Skeletal muscle tissue (tissue), 4 donors: ENCODE results near the gene TIMM17B. TPM values are rescaled to one million over a fixed set of nuclear protein-coding genes. Genes with fewer than 3 reads are reported as not detected.

Experiments used
- H3K27ac ChIP-seq: one replicate; pipeline ENCODE4 v1.7.0; 2013; ENCODE audit warnings: mild to moderate bottlenecking, low read depth, low read length, inconsistent platforms
- H3K27me3 ChIP-seq, 3 donors: one replicate each; pipeline ENCODE4 v1.7.0; 2013; ENCODE audit warnings: low read length in 3 of 3; ENCODE audit not compliant: control insufficient read depth in 3 of 3, insufficient read depth in 3 of 3
- H3K36me3 ChIP-seq, 3 donors: one replicate each; pipeline ENCODE4 v1.7.0; 2013; ENCODE audit warnings: low read length in 3 of 3; ENCODE audit not compliant: control insufficient read depth in 3 of 3, insufficient read depth in 3 of 3
- H3K4me1 ChIP-seq, 3 donors: one replicate each; pipeline ENCODE4 v1.7.0; 2013; ENCODE audit warnings: low read length in 3 of 3, mild to moderate bottlenecking in 3 of 3; ENCODE audit not compliant: control insufficient read depth in 3 of 3, insufficient read depth in 3 of 3
- H3K4me3 ChIP-seq, 3 donors: one replicate each; pipeline ENCODE4 v1.7.0; 2013; ENCODE audit warnings: low read length in 3 of 3
- H3K9ac ChIP-seq, 3 donors: one replicate each; pipeline ENCODE4 v1.7.0; 2013; ENCODE audit warnings: low read length in 3 of 3, mild to moderate bottlenecking in 3 of 3, moderate library complexity in 2 of 3, low read depth in 1 of 3
- H3K9me3 ChIP-seq, 3 donors: one replicate each; pipeline ENCODE4 v1.7.0; 2013; ENCODE audit warnings: low read length in 3 of 3; ENCODE audit not compliant: control insufficient read depth in 3 of 3
- total RNA-seq: library from RNA; depleted of rRNA; stranded (reverse); fragments of >200 nt; gene quantifications from one replicate; pipeline ENCODE4 v1.2.3, GENCODE V29; 2014
- donor health status: Osteomylitis.

Gene TIMM17B
- 25.1 TPM for total RNA-seq

DNA sequence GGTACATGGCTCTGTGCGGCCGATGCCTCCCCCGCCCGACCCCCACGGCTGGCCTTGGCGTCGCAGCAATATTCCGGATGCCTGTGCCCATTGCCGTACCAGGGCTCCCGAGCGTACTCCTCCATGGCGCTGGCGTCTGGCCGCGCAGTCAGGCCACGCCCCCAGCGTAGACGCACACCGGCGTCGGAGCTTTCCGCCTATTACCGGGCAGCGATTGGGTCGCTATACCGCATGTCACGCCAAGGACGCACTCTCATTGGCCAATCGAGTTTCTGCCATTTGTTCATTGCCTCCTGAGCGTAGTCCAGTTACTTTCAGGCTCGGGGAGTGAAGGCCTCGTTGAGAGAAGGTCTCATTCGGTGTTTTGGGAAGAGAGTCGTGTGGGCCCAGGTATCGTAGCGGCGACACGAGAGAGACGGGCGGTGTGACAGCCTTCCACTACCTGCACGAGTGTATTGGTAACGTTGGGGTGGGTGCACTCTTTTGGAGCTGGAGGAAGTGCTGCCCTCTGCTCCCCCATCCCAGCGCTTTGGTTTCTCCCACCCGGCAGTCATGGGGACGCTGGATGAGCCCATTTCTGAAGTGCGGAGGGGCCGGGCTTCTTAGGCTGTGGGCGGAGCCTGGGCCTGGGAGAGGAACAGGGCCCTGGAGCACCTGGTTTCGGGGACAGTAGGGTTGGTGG is at the start of gene TIMM17B, which contains the start of gene PQBP1:
TSS of gene TIMM17B (minus strand) at position 144 of the 682 bp plus-strand sequence. CDS start at position 125, 19 bp downstream.
TSS of gene PQBP1 (plus strand) at position 306 of the 682 bp plus-strand sequence. CDS start 580 bp downstream, outside the sequence.
- peaks cover 10 to 19% (median 15%) of the 10 kb centered on the region in 3 donors for H3K4me1 ChIP-seq
- peaks cover 17 to 20% (median 20%) of the 10 kb centered on the region in 3 donors for H3K36me3 ChIP-seq
- no peaks in the 10 kb centered on the region for H3K27me3 ChIP-seq

DNA sequence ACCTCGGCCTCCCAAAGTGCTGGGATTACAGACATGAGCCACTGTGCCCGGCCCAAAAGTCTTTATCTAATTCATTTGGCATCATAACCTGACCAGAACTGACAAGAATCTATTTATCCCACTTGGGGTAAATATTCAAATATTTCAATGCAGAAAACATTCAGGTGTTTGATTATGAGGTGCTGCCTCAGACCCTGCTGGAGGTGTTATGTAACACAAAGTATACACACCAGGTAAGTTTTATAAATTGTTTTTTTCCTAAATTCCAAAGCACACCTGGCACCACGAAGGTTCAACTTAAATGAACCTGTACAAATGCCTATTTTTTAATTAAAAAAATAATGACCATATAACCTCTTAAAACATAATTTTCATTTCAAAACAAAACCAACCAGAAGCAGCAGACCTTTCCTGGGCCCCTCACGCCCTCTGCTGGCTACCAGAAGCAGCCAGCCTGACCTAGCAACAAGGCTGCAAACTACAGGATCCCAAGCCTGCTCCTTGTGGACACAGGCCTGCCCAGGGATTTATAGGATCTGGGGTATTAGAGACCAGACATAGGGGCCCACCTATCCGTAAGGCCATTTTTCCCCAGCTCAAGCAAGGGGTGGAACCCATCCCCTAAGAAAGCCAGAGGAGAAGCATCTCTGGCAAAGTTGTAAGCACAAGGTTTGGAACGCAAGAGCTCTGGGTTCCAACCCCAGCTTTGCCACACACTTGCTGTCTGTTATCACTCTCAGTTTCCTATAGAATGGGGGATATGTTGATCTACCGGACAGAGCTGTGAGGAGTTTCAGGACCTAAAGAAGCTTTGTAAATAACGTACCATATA is 48.2 kb upstream of the TIMM17B start:
- H3K4me1 ChIP-seq, result peaks cover 0 to 8% (median under 1%) of the 10 kb centered on the region in 3 donors
- H3K36me3 ChIP-seq, result peaks cover 2 to 10% (median 4%) of the 10 kb centered on the region in 3 donors
- H3K9me3 ChIP-seq, result no peaks in the 10 kb centered on the region
- H3K9ac ChIP-seq, result no peak overlapping the region
- H3K4me3 ChIP-seq, result no peak overlapping the region
- H3K27ac ChIP-seq, result no peak overlapping the region
- no peaks in the 10 kb centered on the region for H3K27me3 ChIP-seq

More for the DNA sequence above, at the start of gene TIMM17B, which contains the start of gene PQBP1:
- Histone ChIP-seq H3K9me3 (no peaks in the 10 kb centered on the region), H3K9ac (peak within 1 kb of the TSS; percentile 92 to 95 (median 95)), H3K27ac (peak within 1 kb of the TSS; percentile 98), H3K4me3 (peak within 1 kb of the TSS; percentile 75 to 89 (median 88))

DNA sequence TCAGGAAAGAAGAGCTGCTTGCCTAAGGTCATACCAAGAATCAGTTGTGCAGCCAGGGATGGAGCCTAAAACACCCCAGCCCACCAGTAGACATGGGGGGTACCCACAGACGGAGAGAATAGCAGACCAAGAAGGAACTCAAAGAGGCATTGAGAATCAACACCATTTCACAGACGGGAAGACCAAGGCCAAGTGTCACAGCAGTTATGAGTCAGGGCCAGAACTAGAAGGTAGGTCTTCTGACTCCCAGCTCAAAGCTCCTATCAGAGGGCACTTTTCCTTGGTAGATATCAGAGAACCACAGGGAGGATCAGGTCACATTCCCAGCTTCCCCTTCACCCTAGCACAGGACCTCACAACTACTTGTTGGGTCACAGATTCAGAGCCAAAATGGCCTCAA is 45.3 kb upstream of the TIMM17B start:
- H3K9me3 ChIP-seq, result no peaks in the 10 kb centered on the region
- no peak overlapping the region for H3K27ac ChIP-seq
- H3K4me3 ChIP-seq, result no peak overlapping the region
- H3K27me3 ChIP-seq, result no peaks in the 10 kb centered on the region
- H3K4me1 ChIP-seq, result peaks cover 7 to 22% (median 19%) of the 10 kb centered on the region in 3 donors
- H3K9ac ChIP-seq, result no peak overlapping the region
- H3K36me3 ChIP-seq, result peaks cover 2 to 11% (median 9%) of the 10 kb centered on the region in 3 donors

DNA sequence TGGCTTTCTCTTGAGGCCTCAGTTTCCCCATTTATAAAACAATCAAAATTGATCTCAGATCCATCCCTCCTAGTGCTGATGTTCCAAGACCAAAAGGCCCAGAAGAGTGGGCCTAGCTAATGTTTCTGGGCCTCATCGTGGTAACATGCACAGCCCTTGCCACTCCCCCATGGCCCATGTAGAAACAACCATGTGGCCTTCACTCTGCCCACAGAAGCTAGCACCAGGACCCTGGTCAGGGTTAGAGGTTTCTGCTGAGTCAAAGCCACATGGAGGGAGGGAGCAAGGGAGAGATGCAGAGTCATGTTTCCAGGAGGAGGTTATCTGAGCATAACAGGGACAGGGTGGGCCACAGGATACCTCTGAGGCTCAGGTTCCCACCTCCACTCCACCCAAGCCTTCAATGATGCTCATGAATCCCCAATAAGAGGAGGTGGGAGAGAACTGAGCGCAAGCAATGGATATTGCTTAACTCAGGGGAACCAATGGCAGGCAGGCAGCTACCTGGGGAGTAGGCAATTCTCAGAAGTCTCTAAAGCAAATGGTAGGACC is 42.9 kb upstream of the TIMM17B start:
- H3K27me3 ChIP-seq, result no peaks in the 10 kb centered on the region
- H3K9me3 ChIP-seq, result no peaks in the 10 kb centered on the region
- peaks cover 2 to 13% (median 11%) of the 10 kb centered on the region in 3 donors for H3K36me3 ChIP-seq
- no peak overlapping the region for H3K9ac ChIP-seq
- no peak overlapping the region for H3K4me3 ChIP-seq
- H3K27ac ChIP-seq, result no peak overlapping the region
- peaks cover 14 to 22% (median 19%) of the 10 kb centered on the region in 3 donors for H3K4me1 ChIP-seq

DNA sequence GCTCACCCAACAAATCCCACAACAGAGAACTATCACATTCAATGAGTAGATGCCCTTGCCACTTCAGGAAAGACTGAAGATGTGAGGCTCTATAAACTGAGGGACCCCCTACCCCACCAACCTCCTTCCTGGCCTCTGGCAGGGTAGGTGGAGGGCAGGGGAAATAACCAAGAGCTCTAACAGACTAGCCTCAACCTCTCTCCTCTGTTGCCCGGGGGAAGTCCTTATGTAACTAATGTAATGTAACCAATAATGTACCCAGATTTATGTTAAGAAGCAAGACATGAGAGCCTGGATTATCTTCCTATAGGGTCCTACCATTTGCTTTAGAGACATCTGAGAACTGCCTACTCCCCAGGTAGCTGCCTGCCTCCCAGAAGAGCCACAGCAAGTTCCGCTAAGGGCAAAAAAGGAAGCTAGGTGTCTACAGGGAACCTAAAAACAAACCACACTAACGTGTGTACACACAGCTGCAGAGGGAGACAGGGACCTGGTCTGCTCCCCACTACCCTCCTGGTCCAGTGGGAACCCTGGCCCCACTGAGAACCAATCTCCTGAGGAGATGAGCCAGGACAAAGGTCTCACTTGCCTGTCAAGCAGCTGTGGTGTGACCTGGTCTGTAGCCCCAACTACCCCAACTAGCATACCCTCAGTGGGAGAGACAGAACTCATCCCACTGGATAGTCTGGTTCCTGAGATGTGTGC is 42.1 kb upstream of the TIMM17B start:
- Histone ChIP-seq H3K4me3 (no peak overlapping the region), H3K27me3 (no peaks in the 10 kb centered on the region), H3K9me3 (no peaks in the 10 kb centered on the region), H3K27ac (no peak overlapping the region), H3K9ac (no peak overlapping the region), H3K36me3 (peaks cover 4 to 16% (median 12%) of the 10 kb centered on the region in 3 donors), H3K4me1 (peaks cover 14 to 22% (median 19%) of the 10 kb centered on the region in 3 donors)

DNA sequence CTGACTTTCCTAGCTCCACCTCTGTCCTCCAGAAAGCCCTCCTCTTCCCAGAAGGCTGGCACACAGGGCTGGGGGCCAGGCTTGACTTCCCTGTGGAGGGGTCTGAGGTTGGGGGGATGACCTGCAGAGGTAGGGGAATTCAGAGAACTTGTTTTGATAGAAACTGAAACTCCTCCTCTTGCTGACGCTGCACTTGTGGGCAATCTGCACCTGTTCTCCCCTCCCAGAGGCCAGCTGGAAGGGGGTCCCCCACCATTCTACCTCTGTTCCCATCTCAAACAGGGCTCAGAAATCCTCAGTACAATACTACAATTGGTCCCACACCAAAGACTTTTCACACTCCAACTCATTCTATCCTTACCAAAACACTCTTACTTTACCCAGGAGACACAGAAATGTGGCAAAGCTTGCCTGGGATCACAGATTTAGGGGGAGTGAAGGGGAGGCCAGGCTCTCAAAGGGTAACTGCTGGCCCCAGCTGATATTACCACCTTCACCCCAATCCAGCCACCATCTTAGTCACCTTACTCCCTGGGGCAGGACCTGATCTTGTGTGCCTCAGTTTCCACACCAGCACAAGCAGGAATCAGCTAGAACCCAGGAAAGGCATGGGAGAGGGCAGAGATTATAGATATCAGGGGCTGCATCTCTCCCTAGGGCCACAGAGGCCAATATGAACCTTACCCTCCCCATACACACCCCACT is 41.3 kb upstream of the TIMM17B start:
- Histone ChIP-seq H3K27ac (no peak overlapping the region), H3K27me3 (no peaks in the 10 kb centered on the region), H3K4me1 (peaks cover 14 to 20% (median 19%) of the 10 kb centered on the region in 3 donors), H3K4me3 (no peak overlapping the region), H3K36me3 (peaks cover 10 to 23% (median 20%) of the 10 kb centered on the region in 3 donors), H3K9me3 (no peaks in the 10 kb centered on the region), H3K9ac (no peak overlapping the region)

DNA sequence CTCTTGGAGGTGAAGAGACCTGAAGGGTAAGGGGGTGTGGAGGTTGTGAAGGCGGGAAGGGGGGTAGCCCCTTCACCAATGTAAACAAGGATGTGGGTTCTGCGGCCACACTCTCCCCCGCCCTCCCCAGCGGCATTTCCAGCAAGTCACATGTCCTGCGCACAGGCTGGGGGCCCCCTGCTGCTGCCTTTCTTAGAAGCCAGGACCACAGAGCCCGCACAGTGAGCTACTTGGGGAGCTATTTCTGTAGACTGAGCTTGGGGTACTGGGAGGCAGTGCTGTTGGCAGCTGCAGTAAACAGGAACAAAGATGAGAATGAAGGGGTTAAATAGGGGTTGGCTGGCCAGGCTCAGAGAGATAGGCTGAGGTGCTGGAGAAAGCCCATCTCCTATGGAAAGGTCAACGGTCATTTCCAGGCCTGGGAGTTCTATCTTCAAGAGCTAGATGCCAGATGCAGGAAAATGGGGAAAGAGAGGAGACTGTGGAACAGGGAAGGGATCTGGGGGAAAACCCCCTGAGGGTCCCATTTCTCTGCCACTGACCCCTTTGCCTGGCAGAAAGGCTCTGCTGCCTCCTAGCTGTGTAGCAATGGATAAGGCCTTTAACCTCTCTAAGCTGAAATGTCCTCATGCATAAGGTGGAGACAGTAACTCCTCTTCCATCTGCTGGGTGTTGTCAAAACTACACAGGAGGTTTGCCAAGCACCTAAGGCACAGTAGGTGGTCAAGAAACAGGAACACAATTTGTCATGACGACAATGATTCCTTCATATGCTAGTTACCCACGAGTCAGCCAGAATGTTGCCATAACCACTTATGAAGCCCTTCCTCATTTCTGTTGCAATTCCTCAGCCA is 39.7 kb upstream of the TIMM17B start:
- Histone ChIP-seq H3K9ac (no peak overlapping the region), H3K27me3 (no peaks in the 10 kb centered on the region), H3K36me3 (peaks cover 12 to 23% (median 18%) of the 10 kb centered on the region in 3 donors), H3K9me3 (no peaks in the 10 kb centered on the region), H3K4me1 (peaks cover 14 to 19% (median 17%) of the 10 kb centered on the region in 3 donors), H3K27ac (no peak overlapping the region), H3K4me3 (no peak overlapping the region)

DNA sequence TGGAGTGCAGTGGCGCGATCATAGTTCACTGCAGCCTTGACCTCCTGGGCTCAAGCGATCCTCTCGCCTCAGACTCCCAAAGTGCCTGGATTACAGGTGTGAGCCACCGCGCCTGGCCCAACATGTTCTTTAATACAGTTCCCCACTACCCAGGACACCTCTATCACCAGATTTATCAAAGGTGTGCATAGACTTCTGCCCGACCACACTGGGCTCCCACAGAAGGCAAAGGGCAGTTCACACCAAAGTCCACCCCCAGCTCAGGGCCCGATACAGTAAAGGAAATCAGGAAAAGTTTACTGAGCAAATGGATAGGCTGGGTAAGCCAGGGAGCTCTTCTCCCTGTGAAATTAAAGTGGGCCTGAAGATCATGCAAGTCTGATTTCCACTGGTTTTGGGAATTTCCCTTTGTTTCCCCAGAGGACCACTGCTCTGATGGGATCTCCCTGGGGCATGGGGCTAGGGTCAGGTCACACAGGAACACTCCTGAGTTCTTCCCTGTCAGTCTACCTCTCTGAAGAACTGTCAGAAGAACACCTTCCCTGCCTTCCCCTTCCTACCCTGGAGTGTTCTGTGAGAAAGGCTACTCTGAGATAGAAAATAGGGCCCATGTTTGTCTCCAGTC is 39.0 kb upstream of the TIMM17B start:
- Histone ChIP-seq H3K36me3 (peaks cover 11 to 22% (median 18%) of the 10 kb centered on the region in 3 donors), H3K27ac (no peak overlapping the region), H3K4me1 (peaks cover 14 to 19% (median 15%) of the 10 kb centered on the region in 3 donors)

More for the DNA sequence above, 39.0 kb upstream of the TIMM17B start:
- Histone ChIP-seq H3K9ac (no peak overlapping the region), H3K9me3 (no peaks in the 10 kb centered on the region), H3K4me3 (no peak overlapping the region), H3K27me3 (no peaks in the 10 kb centered on the region)
